Measurements from ENCODE around the gene TSPAN33. TPM values are rescaled to one million over a fixed set of nuclear protein-coding genes. Genes with fewer than 3 reads are reported as not detected.
A peak's percentile ranks its signal among the peaks of the same experiment; 100 is the strongest.

Gene TSPAN33
- total and polyA plus RNA-seq, 2 experiments from 2014 or later = 10.0 to 14.9 TPM

GRCh38 chr7:129162732-129163131 lies 18.2 kb downstream of the TSPAN33 start:
- H3K27ac ChIP-seq = no peak overlapping the region
- no peaks in the 10 kb centered on the region for H3K27me3 ChIP-seq
- no peak for DNase-seq (ENCODE audit: low read depth in 1 of 2, low spot score in 1 of 2)
- TF ChIP-seq CTCF (IDR thresholded peaks at IDR 0.05; ENCODE audit: low read depth, low read length) = no peak
- no peaks in the 10 kb centered on the region for H3K36me3 ChIP-seq
- H3K4me1 ChIP-seq (ENCODE audit: low read depth) = no peaks in the 10 kb centered on the region
- H3K4me3 ChIP-seq = no peak overlapping the region
- no peaks in the 10 kb centered on the region for H3K9me3 ChIP-seq (ENCODE audit: low read depth)

GRCh38 chr7:129163875-129164544 lies 19.5 kb downstream of the TSPAN33 start:
- no peaks in the 10 kb centered on the region for H3K9me3 ChIP-seq (ENCODE audit: low read depth)
- no peaks in the 10 kb centered on the region for H3K36me3 ChIP-seq

GRCh38 chr7:129166745-129167144 lies 22.2 kb downstream of the TSPAN33 start:
- no peak for TF ChIP-seq CTCF (IDR thresholded peaks at IDR 0.05; ENCODE audit: low read depth, low read length)
- no peak for DNase-seq (ENCODE audit: low read depth in 1 of 2, low spot score in 1 of 2)
- peaks cover 2% of the 10 kb centered on the region for H3K4me1 ChIP-seq (ENCODE audit: low read depth)

More at GRCh38 chr7:129163875-129164544, 19.5 kb downstream of the TSPAN33 start:
- no peak overlapping the region for H3K27ac ChIP-seq
- H3K4me3 ChIP-seq = no peak overlapping the region
- no peaks in the 10 kb centered on the region for H3K27me3 ChIP-seq
- DNase-seq (ENCODE audit: low read depth in 1 of 2, low spot score in 1 of 2) = peak; percentile 58 to 80
- TF ChIP-seq CTCF (IDR thresholded peaks at IDR 0.05; ENCODE audit: low read depth, low read length) = peak; percentile 79
- H3K4me1 ChIP-seq (ENCODE audit: low read depth) = peaks cover 2% of the 10 kb centered on the region

GRCh38 chr7:129167817-129168216 lies 23.3 kb downstream of the TSPAN33 start:
- H3K4me1 ChIP-seq (ENCODE audit: low read depth) = peaks cover 2% of the 10 kb centered on the region
- TF ChIP-seq CTCF (IDR thresholded peaks at IDR 0.05; ENCODE audit: low read depth, low read length) = no peak
- H3K9me3 ChIP-seq (ENCODE audit: low read depth) = no peaks in the 10 kb centered on the region
- no peak overlapping the region for H3K27ac ChIP-seq
- H3K36me3 ChIP-seq = no peaks in the 10 kb centered on the region
- no peak for DNase-seq (ENCODE audit: low read depth in 1 of 2, low spot score in 1 of 2)
- H3K27me3 ChIP-seq = no peaks in the 10 kb centered on the region
- H3K4me3 ChIP-seq = no peak overlapping the region

More at GRCh38 chr7:129166745-129167144, 22.2 kb downstream of the TSPAN33 start:
- no peaks in the 10 kb centered on the region for H3K27me3 ChIP-seq
- H3K9me3 ChIP-seq (ENCODE audit: low read depth) = no peaks in the 10 kb centered on the region
- H3K4me3 ChIP-seq = no peak overlapping the region
- no peak overlapping the region for H3K27ac ChIP-seq
- H3K36me3 ChIP-seq = no peaks in the 10 kb centered on the region

- Histone ChIP-seq H3K4me3 (peak overlapping the region; percentile 5), H3K27me3 (no peaks in the 10 kb centered on the region), H3K9me3 (ENCODE audit: low read depth) (no peaks in the 10 kb centered on the region), H3K27ac (no peak overlapping the region), H3K36me3 (no peaks in the 10 kb centered on the region), H3K4me1 (ENCODE audit: low read depth) (peaks cover 2% of the 10 kb centered on the region)
- no peak for TF ChIP-seq CTCF (IDR thresholded peaks at IDR 0.05; ENCODE audit: low read depth, low read length)
- peak in 1 of 2 donors; percentile 15 for DNase-seq (ENCODE audit: low read depth in 1 of 2, low spot score in 1 of 2)
These were observed 23.9 kb downstream of the TSPAN33 start for GRCh38 chr7:129168231-129169021.

All from cardiac muscle cell (in vitro differentiated cells and primary cell).